NCI-H1092 treated with DMSO at 0.1 percent for 48 hours (cell line): ENCODE results near the gene TENT4B.
"Not testable (repeated sequence)": the region's sequence is repeated elsewhere in the genome, so short reads cannot be mapped to it uniquely, and the experiment has no call there.

Source experiments
- DNase-seq: peaks from one replicate; lab custom pipeline; 2025; lab: John Stamatoyannopoulos, UW

TENT4B gene

DNA sequence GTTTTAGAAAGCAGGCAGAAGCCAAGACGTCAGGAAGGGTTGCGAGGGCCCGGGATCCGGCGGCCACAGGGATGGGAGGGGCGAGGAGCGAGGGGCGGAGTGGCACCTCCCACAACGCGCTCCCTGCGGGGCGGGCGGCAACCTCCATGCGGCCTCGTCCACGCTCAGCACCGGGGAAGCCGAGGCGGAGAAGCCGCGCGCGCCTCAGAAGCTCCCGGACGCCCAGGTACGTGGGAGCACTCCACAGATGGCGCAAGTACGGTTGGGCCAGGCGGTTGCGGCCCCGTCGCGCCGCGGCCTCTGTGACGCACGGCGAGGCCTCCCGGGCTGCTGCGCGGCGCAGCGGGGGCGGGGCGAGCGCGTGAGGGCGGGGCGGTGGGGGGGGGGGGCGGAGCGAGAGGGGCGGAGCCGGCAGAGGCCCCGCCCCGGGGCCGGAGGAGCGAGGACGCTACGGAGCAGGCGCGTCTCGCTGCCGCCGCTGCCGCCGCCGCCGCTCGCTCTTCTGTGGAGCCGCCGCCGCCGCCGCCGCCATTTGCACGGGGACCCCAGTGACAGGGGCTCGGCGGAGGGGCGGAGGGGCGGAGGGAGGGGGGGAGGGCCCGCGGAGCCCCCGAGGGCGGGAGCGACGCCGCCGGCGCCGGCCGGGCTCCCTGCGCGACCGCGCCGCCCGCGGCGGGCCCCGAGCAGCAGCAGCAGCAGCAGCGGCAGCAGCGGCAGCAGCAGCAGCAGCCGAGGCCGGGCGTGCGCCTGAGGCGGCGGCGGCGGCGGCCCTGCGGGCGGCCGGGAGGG lies at the start of gene TENT4B:
Gene TENT4B (plus strand): TSS at position 500 of the 789 bp plus-strand sequence. CDS start 316 bp downstream, outside the sequence.
- peak; percentile 81 for DNase-seq

GRCh38 chr16:50103764-50104163 lies 49.3 kb upstream of the TENT4B start:
- no peak for DNase-seq

GRCh38 chr16:50114357-50115129 lies 38.6 kb upstream of the TENT4B start:
- no peak for DNase-seq

GRCh38 chr16:50120711-50121110 lies 32.4 kb upstream of the TENT4B start:
- no peak for DNase-seq

- DNase-seq = no peak
Measured at GRCh38 chr16:50121278-50121677, 31.8 kb upstream of the TENT4B start.

DNA sequence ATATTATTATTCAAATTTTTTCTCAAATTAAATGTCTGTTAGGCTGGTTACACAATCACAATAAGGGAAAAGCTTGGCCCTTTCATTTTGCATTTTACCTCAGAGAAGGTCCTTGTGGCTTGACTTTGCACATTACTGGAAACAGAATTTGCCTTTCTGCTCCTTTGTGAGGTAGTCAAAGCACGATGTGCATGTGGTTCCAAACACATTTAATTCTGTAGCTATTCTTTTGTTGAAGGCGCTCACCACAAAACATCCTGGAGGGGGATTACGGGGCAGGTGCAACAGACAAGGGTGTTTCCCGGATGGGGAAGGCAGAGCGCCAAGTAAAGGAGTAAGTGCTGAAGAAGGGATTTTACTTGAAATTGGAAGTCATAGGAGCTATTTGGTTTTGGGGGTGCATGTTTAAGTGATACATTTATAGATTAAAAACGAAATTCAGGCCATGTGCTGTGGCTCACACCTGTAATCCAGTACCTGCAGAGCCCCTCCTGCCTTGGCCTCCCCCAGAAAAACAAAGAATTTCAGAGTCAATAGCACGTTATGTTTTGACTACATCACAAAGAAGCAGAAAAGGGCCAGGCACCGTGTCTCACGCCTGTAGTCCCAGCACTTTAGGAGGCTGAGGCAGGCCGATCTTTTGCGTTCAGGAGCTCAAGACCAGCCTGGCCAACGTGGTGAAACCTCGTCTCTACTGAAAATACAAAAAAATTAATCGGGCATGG lies 31.2 kb upstream of the TENT4B start:
- DNase-seq = peak; percentile 4

- no peak for DNase-seq
Measured at GRCh38 chr16:50123417-50123816, 29.7 kb upstream of the TENT4B start.

- no peak for DNase-seq
Measured at GRCh38 chr16:50124769-50125168, 28.3 kb upstream of the TENT4B start.

GRCh38 chr16:50126183-50126582 lies 26.9 kb upstream of the TENT4B start:
- DNase-seq = no peak

- DNase-seq = not testable (repeated sequence)
Measured at GRCh38 chr16:50132571-50132970, 20.5 kb upstream of the TENT4B start.

DNA sequence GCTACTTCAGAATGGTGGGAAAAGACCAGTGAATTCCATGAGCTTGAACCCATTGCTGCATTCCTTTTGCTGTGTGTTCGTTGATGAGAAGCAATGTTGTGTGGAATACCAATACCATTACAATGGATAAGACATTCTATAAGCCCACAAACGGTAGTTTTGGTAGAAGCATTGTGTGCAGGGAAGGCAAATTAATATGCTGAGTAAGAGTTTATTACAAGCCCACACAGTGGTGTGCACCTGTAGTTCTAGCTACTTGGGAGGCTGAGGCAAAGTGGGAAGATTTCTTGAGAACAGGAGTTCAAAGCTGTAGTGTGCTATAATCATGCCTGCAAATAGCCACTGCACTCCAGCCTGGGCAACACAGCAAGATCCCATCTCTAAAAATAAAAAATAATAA lies 19.9 kb upstream of the TENT4B start:
- no peak for DNase-seq

- DNase-seq = no peak
Measured at GRCh38 chr16:50136399-50136798, 16.7 kb upstream of the TENT4B start.

GRCh38 chr16:50137268-50137667 lies 15.8 kb upstream of the TENT4B start:
- DNase-seq = no peak

GRCh38 chr16:50139580-50139979 lies 13.5 kb upstream of the TENT4B start:
- no peak for DNase-seq

- DNase-seq = no peak
Measured at GRCh38 chr16:50144211-50144610, 8.9 kb upstream of the TENT4B start.

- DNase-seq = no peak
Measured at GRCh38 chr16:50146479-50147435, 6.3 kb upstream of the TENT4B start.

DNA sequence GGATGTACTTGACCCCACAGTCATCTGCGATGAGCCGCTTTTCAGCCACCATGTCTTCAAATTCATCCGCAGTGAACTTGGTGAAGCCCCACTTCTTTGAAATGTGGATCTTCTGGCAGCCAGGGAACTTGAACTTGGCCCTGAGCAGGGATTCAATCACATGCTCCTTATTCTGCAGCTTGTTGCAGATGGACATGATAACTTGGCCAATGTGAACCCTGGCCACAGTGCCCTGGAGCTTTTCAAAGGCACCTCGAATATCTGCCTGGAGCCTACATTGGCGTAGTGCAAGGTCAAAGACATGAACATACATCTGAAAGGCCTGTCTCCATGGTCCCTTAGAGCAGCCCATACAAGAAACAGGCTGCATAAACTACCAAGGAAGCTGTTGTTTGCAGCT lies 1.8 kb upstream of the TENT4B start:
- no peak for DNase-seq

DNA sequence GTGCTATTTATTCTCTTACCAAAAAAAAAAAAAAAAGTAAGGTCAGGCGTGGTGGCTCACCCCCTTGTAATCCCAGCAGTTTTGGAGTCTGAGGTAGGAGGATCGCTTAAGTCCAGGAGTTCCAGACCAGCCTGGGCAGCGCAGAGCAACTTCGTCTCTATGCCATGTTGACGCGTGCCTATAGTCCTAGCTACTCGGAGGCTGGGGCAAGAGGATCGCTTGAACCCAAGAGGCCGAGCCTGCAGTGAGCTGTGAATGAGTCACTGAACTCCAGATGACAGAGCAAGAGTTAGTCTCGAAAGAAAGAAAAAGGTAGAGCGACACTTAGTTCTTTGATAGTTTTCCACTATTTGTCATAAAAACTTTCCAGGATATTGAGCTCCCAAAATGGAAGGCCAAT lies 1.4 kb upstream of the TENT4B start:
- DNase-seq = no peak

DNA sequence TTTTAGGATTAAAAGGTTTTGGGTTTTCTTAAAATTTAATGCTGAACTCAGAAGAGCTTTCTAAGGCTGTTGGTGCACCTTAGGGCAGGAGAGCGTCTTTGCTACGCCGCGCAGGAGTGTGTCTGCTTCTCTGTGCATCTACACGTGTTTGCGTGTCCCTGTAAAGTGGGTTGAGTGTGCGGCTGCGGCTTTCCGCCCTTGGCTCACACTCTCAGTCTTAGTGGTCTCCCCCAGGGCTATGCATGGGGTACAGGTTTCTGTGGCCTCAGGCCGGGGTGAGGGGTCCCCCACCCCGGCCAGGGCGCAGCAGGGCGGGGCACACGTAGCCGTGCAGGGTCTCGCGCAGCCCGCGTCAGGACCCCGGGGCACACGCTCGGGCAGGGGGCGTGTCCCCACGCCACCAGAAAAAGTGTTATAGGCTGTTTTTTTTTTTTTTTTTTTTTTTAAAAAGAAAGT lies 727 bp upstream of the TENT4B start:
- DNase-seq = no peak

DNA sequence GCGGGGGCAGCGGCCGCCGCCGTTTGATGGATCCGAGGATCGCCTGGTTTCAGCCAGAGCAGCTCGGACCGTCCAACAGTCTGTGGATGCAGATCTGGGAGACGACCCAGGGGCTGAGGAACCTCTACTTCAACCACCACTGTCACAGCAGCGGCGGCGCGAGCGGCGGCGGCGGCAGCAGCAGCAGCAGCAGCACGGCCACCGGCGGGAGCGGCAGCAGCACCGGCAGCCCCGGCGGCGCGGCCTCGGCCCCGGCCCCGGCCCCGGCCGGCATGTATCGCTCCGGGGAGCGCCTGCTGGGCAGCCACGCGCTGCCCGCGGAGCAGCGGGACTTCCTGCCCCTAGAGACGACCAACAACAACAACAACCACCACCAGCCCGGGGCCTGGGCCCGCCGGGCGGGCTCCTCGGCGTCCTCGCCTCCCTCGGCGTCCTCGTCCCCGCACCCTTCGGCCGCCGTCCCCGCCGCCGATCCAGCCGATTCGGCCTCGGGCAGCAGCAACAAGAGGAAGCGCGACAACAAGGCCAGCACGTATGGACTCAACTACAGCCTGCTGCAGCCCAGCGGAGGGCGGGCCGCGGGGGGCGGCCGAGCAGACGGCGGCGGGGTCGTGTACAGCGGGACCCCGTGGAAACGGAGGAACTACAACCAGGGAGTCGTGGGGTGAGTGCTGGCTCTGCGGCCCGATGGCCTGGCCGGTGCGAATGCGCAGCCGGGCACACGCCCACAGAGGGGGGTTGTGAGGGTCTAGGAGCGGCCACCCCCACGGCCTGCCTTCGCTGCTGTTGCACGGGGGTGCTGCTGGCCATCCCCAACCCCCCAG lies 702 bp downstream of the TENT4B start:
- DNase-seq = no peak
